Stimulated activated naive CD8-positive, alpha-beta T cell treated with anti-CD3 and anti-CD28 coated beads, Interleukin-15, Interleukin-2, amounts not matched to agents 100 ng/mL and 50 ng/mL, for 24 hours (primary cell): ENCODE data around the gene DLGAP1.
"Not testable (repeated sequence)": the region's sequence is repeated elsewhere in the genome, so short reads cannot be mapped to it uniquely, and the experiment has no call there.

ENCODE experiments used
- H3K27ac Mint-ChIP-seq: one replicate; pipeline ENCODE4 v1.8.0; 2021; ENCODE audit warnings: mild to moderate bottlenecking, mixed read lengths
- H3K27me3 Mint-ChIP-seq: one replicate; pipeline ENCODE4 v1.8.0; 2021; ENCODE audit warnings: mixed read lengths
- H3K36me3 Mint-ChIP-seq: one replicate; pipeline ENCODE4 v1.8.0; 2021; ENCODE audit warnings: low read depth, mixed read lengths
- H3K4me1 Mint-ChIP-seq: one replicate; pipeline ENCODE4 v1.8.0; 2021; ENCODE audit warnings: low read depth, mixed read lengths
- H3K4me3 Mint-ChIP-seq: one replicate; pipeline ENCODE4 v1.8.0; 2021; ENCODE audit warnings: mild to moderate bottlenecking, mixed read lengths
- H3K9me3 Mint-ChIP-seq: one replicate; pipeline ENCODE4 v1.8.0; 2021; ENCODE audit warnings: mixed read lengths

Gene DLGAP1

DNA sequence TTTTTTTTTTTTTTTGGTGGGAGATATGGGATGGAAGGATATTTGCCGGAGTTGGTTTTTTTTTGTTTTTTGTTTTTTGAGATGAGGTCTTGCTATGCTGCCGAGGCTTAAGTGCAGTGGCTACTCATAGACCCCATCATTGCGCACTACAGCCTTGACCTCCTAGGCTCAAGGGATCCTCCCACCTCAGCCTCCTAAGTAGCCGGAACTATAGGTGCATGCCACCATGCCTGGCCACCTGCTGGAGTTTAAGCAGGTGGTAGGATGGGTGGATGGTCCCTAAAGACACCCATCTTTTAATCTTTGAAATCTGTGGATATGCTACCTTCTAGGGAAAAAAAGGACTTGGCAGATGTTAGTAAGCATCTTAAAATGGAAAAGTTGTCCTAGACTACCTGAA, 835.4 kb downstream of the DLGAP1 start:
- peaks cover 27% of the 10 kb centered on the region for H3K4me1 Mint-ChIP-seq
- no peaks in the 10 kb centered on the region for H3K27me3 Mint-ChIP-seq
- no peak overlapping the region for H3K4me3 Mint-ChIP-seq
- H3K36me3 Mint-ChIP-seq = no peaks in the 10 kb centered on the region
- H3K27ac Mint-ChIP-seq = no peak overlapping the region
- no peaks in the 10 kb centered on the region for H3K9me3 Mint-ChIP-seq

DNA sequence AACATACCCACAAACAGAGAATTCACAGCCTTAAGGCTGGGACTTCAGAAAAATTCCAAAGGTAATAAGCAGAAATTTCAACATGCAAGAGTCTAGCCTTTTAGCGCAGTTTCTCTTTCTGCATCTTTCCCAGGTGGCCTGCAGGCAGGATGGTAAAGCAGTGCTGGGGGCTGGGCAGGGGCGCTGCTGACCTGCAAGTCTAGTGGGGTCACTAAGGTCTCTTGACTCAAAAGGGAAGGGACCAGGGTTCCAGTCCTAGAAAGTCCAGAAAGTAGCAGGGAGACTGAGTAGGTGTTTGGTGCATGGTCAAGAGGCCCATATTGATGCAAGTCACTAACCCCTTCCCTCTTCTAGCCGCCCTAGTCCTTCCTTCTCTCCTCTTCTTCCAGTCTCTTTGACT, 835.9 kb downstream of the DLGAP1 start:
- H3K27ac Mint-ChIP-seq = no peak overlapping the region
- H3K4me1 Mint-ChIP-seq = peaks cover 22% of the 10 kb centered on the region
- H3K27me3 Mint-ChIP-seq = no peaks in the 10 kb centered on the region
- no peak overlapping the region for H3K4me3 Mint-ChIP-seq
- H3K36me3 Mint-ChIP-seq = no peaks in the 10 kb centered on the region
- no peaks in the 10 kb centered on the region for H3K9me3 Mint-ChIP-seq

DNA sequence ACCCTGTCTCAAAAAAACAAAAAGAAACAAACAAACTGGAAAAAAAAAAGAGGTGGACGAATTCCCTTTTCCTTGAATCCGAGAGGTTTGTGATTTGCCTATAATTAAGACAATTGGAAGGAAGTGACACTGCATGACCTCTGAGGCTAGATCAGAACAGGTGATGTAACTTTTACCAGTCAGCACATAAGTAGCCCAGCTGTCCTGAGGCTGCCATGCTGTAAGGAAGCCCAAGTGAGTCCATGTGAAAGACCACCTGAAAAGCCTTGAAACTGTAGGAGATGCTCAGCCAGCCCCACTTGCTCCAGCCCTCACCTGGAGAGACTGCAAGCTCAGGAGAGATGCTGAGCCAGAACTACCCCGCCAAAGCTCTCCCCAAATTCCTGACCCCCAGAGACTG, 838.4 kb downstream of the DLGAP1 start:
- Mint-ChIP-seq H3K27ac (no peak overlapping the region), H3K9me3 (no peaks in the 10 kb centered on the region), H3K4me1 (peaks cover 14% of the 10 kb centered on the region), H3K36me3 (no peaks in the 10 kb centered on the region), H3K4me3 (no peak overlapping the region), H3K27me3 (no peaks in the 10 kb centered on the region)

DNA sequence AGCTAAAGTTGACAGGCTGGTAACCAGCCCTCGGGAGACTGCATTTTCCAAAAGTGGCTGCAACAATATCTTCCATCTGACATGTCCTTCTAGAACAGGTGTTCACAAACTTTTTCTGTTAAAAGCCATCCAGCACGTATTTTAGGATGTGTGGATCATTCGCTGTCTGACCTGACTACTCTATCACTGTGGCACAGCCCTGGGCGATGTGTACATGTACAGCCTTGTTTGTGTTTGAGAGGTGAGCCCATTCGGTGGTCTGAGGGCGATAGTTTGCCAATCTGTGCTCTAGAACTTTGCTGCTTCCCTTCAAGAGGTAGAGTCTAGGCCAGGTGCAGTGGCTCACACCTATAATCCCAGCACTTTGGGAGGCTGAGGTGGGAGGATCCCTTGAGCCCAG, 839.0 kb downstream of the DLGAP1 start:
- no peaks in the 10 kb centered on the region for H3K27me3 Mint-ChIP-seq
- peaks cover 20% of the 10 kb centered on the region for H3K4me1 Mint-ChIP-seq
- no peaks in the 10 kb centered on the region for H3K36me3 Mint-ChIP-seq
- H3K9me3 Mint-ChIP-seq = no peaks in the 10 kb centered on the region
- no peak overlapping the region for H3K27ac Mint-ChIP-seq
- no peak overlapping the region for H3K4me3 Mint-ChIP-seq

DNA sequence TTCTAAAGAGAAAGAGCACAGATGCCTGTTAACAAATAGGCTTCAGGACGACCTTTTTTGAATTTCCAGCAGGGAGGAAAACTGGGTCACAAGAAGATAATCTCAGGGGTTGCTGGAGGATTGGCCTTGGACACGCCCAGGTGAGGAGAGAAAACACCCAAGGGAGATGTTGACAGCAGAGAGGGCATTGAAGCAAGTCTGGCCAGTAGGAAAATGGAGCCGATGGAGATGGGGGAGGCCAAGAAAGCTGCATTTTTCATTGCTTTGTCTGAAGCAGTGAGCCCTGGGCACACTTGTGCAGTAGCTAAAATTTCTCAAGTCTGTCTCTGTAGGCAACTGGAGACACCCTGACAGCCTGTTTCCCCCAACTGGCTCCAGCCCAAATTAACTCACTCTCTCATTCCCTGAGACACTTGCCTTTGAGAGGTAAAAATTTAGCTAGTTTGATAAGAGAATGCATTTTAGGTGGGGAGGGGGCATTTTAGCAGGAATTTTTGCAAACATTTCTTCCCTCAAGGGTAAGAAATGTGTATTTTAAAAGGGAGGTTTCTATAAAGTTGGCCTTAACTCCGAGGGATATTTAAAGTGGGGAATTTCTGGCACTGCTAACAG, 839.6 kb downstream of the DLGAP1 start:
- Mint-ChIP-seq H3K9me3 (no peaks in the 10 kb centered on the region), H3K27ac (no peak overlapping the region)

DNA sequence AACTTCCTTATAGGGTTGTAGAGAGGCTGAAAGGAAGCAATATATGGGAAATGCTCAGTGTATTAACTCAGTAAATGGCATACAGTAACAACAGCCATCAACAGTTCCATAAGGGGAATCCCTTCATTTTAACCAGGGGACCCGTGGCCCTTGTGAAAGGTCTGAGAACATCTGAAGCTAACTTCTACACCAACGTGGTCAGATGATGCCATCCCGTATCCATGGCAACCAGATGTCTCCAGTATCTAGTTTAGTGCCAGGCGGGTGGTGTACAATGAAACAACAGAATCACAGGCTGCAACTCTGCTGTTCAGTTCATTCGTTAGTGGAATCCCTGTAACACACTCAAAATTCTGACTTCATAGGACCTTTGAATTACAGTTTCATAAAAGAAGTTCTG, 842.8 kb downstream of the DLGAP1 start:
- Mint-ChIP-seq H3K27me3 (no peaks in the 10 kb centered on the region), H3K9me3 (no peaks in the 10 kb centered on the region), H3K4me1 (peaks cover 40% of the 10 kb centered on the region), H3K36me3 (no peaks in the 10 kb centered on the region), H3K27ac (no peak overlapping the region), H3K4me3 (no peak overlapping the region)

More for the DNA sequence above, 839.6 kb downstream of the DLGAP1 start:
- no peak overlapping the region for H3K4me3 Mint-ChIP-seq
- no peaks in the 10 kb centered on the region for H3K36me3 Mint-ChIP-seq
- no peaks in the 10 kb centered on the region for H3K27me3 Mint-ChIP-seq
- peaks cover 21% of the 10 kb centered on the region for H3K4me1 Mint-ChIP-seq

DNA sequence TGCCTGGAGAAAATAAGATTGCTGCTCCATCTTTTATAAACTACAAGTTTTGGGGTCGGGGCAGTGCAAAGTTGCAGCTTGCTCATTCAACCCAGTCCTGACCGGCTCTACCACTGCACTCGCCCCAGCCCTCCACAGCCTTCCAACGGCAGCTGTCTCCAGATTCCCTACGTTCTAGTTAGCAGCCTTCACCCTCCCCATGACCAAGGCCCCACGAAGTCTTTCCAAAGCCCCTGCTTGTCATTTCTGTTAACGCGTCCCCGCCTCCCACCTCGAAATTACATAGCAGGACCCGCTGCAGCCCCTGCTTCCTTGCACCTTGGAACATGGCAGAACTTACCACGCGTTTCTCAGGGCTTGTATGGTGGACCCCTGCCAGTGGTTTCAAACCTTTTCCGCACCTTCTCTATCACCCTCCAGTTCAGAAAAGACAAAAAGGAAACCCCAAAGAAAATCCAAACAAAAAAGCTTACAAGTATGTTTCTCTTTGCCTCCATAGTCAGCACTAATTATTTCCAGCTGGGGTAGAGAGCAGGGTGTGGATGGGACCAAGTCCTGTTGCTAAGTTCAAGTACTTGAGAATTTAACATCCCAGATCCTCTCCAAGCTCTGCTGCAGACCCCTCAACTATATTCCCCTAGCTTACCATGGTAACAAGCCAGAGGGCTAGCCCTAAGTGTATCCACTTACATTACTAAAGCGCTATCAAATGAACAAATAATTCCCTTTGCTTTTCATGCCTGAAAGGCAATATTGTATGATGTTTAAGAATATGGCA, 843.6 kb downstream of the DLGAP1 start:
- H3K4me3 Mint-ChIP-seq = no peak overlapping the region
- no peak overlapping the region for H3K27ac Mint-ChIP-seq
- H3K36me3 Mint-ChIP-seq = no peaks in the 10 kb centered on the region
- H3K27me3 Mint-ChIP-seq = no peaks in the 10 kb centered on the region
- no peaks in the 10 kb centered on the region for H3K9me3 Mint-ChIP-seq
- peaks cover 41% of the 10 kb centered on the region for H3K4me1 Mint-ChIP-seq

DNA sequence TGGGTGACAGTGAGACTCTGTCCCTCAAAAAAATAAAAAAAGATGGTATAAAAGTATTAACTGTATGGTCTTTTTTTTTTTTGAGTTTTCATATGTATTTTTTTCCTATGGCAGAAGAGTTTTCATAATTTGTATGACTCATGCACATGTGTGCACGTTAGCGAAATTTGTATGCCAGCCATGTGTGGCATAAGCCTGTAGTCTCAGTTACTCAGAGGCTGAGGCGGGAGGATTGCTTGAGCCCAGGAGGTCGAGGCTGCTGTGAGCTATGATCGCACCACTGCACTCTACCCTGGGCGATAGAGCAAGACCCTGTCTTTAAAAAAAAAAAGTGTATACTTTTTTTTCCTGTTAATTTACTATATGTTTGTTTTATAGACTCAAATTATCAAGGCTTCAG, 844.3 kb downstream of the DLGAP1 start:
- H3K4me3 Mint-ChIP-seq = no peak overlapping the region
- H3K4me1 Mint-ChIP-seq = peaks cover 41% of the 10 kb centered on the region
- no peak overlapping the region for H3K27ac Mint-ChIP-seq
- H3K27me3 Mint-ChIP-seq = no peaks in the 10 kb centered on the region
- no peaks in the 10 kb centered on the region for H3K36me3 Mint-ChIP-seq
- H3K9me3 Mint-ChIP-seq = no peaks in the 10 kb centered on the region

DNA sequence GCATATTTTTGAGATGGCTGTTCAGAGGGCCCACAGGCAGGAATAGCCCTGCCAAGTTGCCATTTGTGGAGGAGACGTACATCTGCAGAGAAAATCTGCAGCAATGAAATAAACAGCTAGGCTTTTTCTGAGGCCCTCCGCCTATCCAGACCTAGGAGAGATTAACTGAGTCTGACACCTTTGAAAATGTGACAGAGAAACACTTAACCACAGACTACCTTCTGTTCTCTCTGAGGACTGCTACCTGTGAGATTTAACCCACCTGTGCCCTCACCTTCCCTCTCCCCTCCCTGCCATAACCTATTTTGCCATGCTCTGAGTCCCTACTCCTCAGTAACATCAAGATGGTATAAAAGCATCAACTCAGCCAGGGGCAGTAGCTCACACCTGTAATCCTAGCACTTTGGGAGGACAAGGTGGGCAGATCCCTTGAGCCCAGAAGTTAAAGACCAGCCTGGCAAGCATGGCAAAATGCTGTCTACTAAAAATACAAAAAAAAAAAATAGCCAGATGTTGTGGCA, 844.9 kb downstream of the DLGAP1 start:
- Mint-ChIP-seq H3K27ac (no peak overlapping the region), H3K9me3 (no peaks in the 10 kb centered on the region), H3K27me3 (no peaks in the 10 kb centered on the region), H3K36me3 (no peaks in the 10 kb centered on the region), H3K4me3 (no peak overlapping the region), H3K4me1 (peaks cover 39% of the 10 kb centered on the region)

DNA sequence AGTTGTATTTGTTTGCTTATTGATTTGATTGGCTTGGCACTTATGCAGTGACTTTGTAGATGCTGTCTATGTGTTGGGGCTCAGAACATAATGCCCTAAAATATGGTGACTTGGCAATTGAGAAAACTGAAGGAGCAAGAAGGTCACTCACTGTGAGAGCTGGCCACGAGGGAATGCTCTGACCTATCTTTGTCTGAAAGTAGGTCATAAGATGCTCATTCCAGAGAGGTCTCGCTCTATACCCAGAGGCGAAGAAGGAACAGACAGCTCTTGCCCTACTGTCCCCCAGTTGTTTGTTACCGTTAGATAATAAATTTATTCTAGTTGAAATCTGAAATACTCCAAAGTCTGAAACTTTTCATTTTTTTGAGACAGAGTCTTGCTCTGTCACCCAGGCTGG, 846.6 kb downstream of the DLGAP1 start:
- Mint-ChIP-seq H3K9me3 (no peaks in the 10 kb centered on the region), H3K4me1 (peaks cover 36% of the 10 kb centered on the region), H3K36me3 (no peaks in the 10 kb centered on the region), H3K4me3 (no peak overlapping the region), H3K27ac (peak overlapping the region; percentile 17), H3K27me3 (no peaks in the 10 kb centered on the region)

DNA sequence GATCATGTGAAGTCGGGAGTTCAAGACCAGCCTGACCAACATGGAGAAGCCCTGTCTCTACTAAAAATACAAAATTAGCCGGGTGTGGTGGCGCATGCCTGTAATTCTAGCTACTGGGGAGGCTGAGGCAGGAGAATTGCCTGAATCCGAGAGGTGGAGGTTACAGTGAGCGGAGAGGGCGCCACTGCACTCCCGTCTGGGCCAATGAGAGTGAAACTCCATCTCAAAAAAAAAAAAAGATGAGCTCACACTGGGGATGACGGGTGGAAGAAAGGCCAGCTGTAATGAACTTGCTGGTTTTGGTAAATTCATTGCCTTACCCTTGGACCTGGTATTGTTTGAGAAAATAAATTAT, 847.0 kb downstream of the DLGAP1 start:
- H3K27me3 Mint-ChIP-seq, H3K4me3 Mint-ChIP-seq, H3K9me3 Mint-ChIP-seq, H3K36me3 Mint-ChIP-seq: not testable (repeated sequence)
- H3K4me1 Mint-ChIP-seq = peaks cover 36% of the 10 kb centered on the region
- peak overlapping the region; percentile 17 for H3K27ac Mint-ChIP-seq

DNA sequence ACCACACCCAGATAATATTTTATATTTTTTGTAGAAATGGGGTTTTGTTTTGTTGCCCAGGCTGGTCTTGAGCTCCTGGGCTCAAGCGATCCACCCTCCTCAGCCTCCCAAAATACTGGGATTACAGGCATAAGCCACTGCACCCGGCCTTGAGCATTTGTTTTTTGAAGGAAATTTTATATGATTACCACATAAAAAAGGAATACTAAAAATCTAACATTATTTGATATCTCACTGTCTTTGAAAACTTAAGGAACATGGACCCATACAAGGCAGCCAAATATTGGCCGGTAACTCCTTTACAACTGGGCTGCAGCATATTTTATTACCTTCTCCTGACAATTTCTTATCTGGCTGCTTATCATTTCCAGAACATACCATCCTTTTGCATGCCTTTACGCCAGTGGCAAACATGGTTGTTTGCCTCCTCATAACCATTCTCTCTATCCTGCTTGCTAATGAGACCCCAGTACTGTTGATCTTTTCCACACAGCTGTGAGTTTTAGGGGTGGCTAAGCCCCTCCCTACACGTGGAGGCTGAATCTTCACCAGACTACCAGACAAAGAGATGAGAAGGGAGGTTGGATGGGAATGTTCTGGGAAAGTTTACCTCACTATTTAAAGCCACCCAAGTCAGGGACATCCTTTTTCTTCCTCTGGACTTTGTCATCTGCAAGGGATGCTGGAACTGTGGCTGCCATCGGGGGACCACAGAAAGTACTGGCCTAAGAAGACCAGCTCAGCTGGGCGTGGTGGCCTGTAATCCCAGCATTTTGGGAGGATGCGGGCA, 847.6 kb downstream of the DLGAP1 start:
- Mint-ChIP-seq H3K27me3 (no peaks in the 10 kb centered on the region), H3K9me3 (no peaks in the 10 kb centered on the region), H3K4me3 (no peak overlapping the region), H3K36me3 (no peaks in the 10 kb centered on the region), H3K4me1 (peaks cover 34% of the 10 kb centered on the region), H3K27ac (peak overlapping the region; percentile 28)

DNA sequence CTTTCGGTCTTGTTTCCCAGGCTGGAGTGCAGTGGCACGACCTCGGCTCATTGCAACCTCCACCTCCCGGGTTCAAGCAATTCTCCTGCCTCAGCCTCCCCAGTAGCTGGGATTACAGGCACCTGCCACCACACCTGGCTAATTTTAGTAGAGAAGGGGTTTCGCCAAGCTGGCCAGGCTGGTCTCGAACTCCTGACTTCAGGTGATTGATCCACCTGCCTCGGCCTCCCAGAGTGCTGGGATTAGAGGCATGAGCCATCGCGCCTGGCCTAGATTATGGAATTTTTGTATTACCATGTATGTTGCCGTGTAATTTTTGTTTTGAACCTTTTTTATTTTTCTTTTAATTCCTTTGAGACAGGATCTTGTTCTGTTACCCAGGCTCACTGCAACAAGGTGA, 848.2 kb downstream of the DLGAP1 start:
- H3K27me3 Mint-ChIP-seq, H3K4me3 Mint-ChIP-seq, H3K9me3 Mint-ChIP-seq, H3K36me3 Mint-ChIP-seq: not testable (repeated sequence)
- H3K27ac Mint-ChIP-seq = peak overlapping the region; percentile 28
- peaks cover 32% of the 10 kb centered on the region for H3K4me1 Mint-ChIP-seq

DNA sequence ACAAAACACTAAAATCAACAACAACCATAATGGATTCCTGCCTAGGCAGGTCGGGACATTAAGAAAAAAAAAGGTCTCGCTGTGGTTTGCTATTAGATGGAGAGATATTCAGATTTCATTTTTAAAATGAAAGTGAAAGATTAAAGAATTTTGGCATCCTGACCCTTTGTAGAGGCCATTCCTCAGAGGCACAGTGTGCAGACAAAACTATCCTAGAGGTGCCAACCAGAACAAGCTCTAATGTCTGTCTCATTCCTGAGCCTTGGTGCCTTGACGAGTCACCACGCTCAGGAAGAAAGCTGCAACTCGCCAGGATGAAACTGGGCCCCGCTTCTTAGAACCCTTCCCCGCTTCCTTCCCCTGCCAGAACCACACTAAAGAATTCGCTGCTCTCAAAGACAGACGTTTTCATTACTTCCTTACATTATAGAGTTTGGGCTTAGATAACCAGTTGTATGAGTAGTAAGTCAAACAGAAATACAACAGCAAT, 849.1 kb downstream of the DLGAP1 start:
- Mint-ChIP-seq H3K27ac (no peak overlapping the region), H3K36me3 (no peaks in the 10 kb centered on the region), H3K9me3 (no peaks in the 10 kb centered on the region), H3K27me3 (no peaks in the 10 kb centered on the region), H3K4me3 (no peak overlapping the region), H3K4me1 (peaks cover 25% of the 10 kb centered on the region)

DNA sequence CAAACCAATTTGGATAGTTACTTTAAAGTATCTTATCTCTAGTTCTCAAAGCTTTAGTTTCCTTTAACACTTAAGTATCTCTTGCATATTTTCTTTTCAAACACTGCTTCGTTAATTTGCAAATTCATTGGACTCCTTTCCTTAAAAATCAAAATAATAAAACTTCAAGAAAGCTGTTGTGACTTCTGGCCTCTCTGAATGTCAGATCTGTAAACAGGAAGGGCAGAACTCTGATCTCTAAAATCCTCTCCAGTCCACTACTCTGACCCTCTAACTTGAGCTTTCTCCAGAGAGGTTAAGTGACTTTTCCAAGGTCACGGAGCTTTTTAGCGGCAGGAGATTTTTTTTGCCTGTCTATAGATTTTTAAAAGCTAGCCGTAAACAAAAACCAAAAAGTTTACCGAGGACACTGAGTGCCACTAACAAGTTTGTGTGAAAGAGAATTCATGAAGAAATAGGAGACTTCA, 849.6 kb downstream of the DLGAP1 start:
- Mint-ChIP-seq H3K36me3 (no peaks in the 10 kb centered on the region), H3K9me3 (no peaks in the 10 kb centered on the region), H3K4me1 (peaks cover 25% of the 10 kb centered on the region), H3K27me3 (no peaks in the 10 kb centered on the region), H3K27ac (no peak overlapping the region), H3K4me3 (no peak overlapping the region)
